ENCODE data around the gene CADPS2.

The CADPS2 gene

DNA sequence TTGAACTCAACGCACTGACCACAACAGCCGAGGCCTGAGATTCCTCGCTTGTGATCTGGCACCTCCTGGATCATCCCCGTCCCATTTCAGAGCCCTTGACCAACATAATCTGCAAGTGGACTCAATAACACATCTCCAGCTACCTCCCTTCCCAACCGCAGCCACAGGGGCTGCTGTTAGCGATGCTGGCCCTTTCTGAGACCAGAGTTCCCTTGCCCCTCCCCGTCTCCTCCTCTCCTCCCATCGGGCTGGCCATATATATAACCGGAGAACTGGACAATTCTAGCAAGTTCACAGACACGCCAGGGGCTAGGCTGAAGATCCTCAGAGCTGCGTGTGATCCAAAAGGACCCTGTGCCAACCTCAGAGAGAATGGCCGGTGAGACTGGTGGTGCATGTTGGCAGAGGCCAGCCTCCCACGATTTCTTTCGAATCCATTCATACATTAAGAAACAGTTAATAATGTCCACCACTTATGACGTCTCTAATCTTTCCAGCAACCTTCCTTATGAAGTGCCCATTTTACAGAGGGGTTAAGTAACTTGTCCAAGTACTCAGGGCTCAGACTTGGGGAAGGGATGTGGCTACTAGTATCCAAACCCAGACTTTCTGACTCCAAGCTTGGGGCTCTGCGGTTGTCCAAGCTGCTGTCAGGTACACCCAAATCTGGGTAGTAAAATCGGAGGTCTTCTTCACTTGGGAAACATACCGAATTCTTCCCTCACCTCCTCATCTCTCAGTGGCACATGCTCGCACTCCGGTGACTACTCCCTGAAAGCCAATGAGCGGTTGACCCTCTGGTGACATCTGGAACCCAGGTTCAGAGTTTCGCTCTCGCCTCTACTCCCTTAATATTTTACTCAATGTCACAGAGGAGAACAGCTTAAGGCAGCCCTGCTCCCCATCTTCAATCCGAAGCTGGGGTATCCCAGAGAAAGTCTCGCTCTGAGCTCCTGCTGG, 570.5 kb downstream of the CADPS2 start:
- DNase-seq (ENCODE audit: low spot score): no peak
- TF ChIP-seq, protein P1, sequence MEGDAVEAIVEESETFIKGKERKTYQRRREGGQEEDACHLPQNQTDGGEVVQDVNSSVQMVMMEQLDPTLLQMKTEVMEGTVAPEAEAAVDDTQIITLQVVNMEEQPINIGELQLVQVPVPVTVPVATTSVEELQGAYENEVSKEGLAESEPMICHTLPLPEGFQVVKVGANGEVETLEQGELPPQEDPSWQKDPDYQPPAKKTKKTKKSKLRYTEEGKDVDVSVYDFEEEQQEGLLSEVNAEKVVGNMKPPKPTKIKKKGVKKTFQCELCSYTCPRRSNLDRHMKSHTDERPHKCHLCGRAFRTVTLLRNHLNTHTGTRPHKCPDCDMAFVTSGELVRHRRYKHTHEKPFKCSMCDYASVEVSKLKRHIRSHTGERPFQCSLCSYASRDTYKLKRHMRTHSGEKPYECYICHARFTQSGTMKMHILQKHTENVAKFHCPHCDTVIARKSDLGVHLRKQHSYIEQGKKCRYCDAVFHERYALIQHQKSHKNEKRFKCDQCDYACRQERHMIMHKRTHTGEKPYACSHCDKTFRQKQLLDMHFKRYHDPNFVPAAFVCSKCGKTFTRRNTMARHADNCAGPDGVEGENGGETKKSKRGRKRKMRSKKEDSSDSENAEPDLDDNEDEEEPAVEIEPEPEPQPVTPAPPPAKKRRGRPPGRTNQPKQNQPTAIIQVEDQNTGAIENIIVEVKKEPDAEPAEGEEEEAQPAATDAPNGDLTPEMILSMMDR (IDR thresholded peaks at IDR 0.05; ENCODE audit: borderline replicate concordance, control extremely low read depth, extremely low read depth, insufficient read depth, missing control alignments): no peak
- in situ Hi-C loops (cut with MboI; ENCODE audit: low sequenced_read_pairs, unreplicated experiment): no loop called here

DNA sequence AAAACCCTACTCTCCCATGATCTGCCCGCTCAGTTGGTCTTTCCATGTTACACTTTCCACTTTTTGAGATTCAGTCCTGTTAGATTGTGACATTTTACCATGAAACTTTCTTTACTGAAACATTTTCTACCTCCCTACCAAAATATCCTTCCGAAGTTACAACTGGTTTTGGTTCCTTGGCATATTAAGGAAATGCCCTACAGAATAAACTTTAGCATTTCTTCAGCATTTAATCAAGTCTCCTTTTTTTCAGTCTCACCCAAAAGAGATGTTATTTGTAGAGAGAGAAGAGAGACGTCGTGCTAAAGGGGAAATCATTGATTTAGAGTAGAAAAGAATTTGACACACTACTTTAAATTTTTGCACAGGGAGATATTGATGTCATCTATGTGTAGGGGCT, 572.0 kb downstream of the CADPS2 start:
- TF ChIP-seq, protein P1 (IDR thresholded peaks at IDR 0.05; ENCODE audit: borderline replicate concordance, control extremely low read depth, extremely low read depth, insufficient read depth, missing control alignments): no peak
- in situ Hi-C loops (cut with MboI; ENCODE audit: low sequenced_read_pairs, unreplicated experiment): no loop called here
- no peak for DNase-seq (ENCODE audit: low spot score)

DNA sequence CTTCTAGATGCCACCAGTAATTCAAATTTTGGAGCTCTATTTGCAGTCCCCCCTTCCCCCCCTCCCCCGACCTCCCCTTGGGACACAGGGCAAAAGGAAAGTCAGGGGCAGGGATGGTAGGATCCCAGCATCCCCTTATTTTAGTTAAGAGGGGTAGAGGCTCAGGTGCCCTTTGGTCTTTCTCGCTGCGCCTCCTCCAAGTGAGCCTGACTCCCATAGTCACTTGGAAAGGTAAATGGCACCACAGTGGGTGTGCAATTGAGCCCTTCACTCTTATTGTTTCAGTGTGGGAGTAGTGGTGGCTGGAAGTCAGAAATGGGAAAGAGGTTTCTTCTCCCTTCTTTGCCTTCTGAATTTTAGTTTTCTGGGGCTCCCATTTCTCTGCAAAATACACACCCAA, 573.5 kb downstream of the CADPS2 start:
- TF ChIP-seq, protein P1 (IDR thresholded peaks at IDR 0.05; ENCODE audit: borderline replicate concordance, control extremely low read depth, extremely low read depth, insufficient read depth, missing control alignments): no peak
- DNase-seq (ENCODE audit: low spot score): no peak
- in situ Hi-C loops (cut with MboI; ENCODE audit: low sequenced_read_pairs, unreplicated experiment): no loop called here

DNA sequence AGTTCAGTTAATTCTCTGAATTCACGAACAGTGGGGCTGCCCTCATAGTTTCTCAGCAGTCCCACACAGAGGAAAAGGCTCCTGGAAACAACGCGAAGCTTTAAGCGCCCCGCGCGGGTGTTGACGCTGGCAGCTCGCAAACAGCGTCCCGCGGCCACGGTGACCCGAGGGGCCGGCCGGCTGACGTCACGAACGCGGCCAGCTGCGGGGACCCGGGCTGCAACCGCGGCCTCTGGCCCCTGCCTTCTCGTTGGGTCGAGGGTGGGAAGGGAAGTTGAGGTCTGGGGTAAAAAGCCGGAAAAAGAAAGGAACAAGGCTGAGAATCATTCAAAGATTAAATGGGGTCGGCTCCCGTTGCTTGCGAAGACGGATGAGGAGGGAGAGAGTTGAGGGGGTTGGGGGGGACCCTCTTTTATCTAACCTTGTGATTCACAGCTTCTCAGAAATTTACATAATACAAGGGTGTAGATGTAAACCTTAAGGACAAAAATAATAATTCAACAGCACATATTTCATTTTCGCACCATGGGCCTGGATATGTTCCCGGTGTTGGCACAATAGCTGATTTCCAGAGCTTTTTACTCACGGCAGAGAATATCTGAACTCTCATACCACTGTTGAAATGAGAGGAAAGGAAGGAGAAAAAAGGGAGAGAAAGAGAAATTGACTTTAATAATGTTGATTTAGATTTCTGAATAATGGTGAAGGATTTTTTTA, 574.4 kb downstream of the CADPS2 start:
- no peak for DNase-seq (ENCODE audit: low spot score)
- TF ChIP-seq, protein P1 (IDR thresholded peaks at IDR 0.05; ENCODE audit: borderline replicate concordance, control extremely low read depth, extremely low read depth, insufficient read depth, missing control alignments): no peak
- in situ Hi-C loops (cut with MboI; ENCODE audit: low sequenced_read_pairs, unreplicated experiment): no loop called here

DNA sequence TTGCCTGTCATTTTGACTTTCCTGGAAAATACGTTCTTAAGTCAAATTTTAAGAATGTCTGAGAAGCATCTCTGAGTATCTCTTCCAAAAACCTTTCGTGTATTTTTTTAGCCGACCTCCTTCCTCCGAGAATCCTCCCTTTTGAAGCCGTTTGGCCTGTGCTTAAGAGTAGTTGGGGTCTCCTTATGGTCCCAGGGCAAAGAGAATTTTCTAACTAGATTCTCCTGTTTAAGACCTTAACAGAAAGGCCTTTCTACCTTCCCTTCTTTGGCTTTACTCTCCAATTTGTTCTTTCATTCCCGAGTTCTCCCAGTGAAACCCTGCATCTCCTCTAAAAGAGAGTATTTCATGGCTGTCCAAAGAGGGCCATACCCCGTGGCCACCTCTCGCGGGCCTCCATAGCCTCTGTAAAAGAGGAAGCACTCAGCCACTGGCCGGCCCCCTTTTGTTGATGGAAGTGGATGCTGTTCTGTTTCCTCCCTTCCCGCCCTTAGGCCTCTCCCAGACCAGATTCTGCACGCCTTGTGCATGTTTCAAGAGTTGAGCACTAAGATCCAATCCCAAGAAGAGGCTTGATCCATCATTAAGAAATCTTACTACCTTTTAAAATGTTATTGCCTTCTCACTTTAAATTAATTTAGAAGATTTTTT, 575.1 kb downstream of the CADPS2 start:
- in situ Hi-C loops (cut with MboI; ENCODE audit: low sequenced_read_pairs, unreplicated experiment): no loop called here
- DNase-seq (ENCODE audit: low spot score): no peak
- TF ChIP-seq, protein P1 (IDR thresholded peaks at IDR 0.05; ENCODE audit: borderline replicate concordance, control extremely low read depth, extremely low read depth, insufficient read depth, missing control alignments): no peak
